COLO668 (cell line): Measurements from ENCODE around the gene PDZD7.

ENCODE experiments used
- DNase-seq: peaks from one replicate; lab custom pipeline; 2025; ENCODE audit not compliant: unreplicated experiment; lab: John Stamatoyannopoulos, UW

Gene PDZD7

DNA sequence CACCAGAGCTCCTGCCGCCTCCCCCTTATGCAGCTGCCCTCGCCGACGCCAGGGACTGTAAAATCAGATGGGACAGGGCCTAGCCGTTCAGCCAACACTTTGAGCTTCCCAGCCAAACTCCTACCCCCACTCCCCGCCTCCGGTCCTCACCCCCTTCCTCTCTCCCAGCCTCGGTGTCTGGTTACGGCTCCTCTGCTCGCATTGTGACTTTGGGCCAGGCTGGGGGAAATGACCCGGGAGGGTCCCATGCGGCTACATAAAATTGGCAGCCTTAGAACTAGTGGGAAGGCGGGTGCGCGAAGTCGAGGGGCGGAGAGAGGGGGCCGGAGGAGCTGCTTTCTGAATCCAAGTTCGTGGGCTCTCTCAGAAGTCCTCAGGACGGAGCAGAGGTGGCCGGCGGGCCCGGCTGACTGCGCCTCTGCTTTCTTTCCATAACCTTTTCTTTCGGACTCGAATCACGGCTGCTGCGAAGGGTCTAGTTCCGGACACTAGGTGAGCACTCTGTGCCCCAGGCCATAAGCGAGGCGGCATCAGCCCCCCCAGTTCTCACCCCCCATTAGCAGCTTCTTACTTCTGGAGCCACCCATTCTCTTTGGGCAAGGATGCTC lies 30.8 kb upstream of the PDZD7 start, which contains the start of gene KAZALD1:
Gene KAZALD1, plus strand, starts transcription at position 366 of the 608 bp plus-strand sequence. CDS start 604 bp downstream, outside the sequence.
- peak; percentile 70 for DNase-seq

DNA sequence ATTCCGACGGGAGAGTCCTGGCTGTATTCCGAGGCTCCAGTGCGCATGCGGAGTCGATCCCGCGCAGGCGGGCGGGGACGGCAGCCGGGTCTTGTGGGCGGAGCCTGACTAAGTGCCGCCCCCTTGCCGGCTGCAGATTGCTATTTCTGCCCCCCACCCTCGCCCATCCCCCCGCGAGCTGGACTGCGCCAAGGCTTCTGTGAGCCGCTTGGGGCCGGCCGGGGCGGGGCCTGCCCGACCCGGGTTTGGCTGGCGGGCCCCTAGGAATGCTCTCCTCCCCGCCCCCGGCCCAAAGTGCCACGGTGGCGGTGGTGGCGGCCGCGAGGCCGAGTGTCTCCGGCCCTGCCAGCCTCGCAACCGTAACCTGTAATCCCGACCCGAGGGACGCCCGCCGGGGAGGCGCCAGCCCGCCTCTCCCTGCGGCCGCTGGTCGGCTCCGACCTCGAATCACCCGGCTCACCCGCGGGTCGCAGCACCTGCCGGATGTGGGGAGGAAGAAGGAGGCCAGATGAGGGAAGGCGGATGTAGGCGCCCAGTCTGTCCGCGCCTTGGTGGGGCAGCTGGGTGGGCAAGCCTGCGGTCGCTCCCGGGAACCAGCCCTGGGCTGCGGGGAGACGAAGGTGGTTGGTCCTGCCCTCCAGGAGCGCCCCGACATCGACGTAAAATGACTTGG lies 30.2 kb upstream of the PDZD7 start:
- peak; percentile 92 for DNase-seq

DNA sequence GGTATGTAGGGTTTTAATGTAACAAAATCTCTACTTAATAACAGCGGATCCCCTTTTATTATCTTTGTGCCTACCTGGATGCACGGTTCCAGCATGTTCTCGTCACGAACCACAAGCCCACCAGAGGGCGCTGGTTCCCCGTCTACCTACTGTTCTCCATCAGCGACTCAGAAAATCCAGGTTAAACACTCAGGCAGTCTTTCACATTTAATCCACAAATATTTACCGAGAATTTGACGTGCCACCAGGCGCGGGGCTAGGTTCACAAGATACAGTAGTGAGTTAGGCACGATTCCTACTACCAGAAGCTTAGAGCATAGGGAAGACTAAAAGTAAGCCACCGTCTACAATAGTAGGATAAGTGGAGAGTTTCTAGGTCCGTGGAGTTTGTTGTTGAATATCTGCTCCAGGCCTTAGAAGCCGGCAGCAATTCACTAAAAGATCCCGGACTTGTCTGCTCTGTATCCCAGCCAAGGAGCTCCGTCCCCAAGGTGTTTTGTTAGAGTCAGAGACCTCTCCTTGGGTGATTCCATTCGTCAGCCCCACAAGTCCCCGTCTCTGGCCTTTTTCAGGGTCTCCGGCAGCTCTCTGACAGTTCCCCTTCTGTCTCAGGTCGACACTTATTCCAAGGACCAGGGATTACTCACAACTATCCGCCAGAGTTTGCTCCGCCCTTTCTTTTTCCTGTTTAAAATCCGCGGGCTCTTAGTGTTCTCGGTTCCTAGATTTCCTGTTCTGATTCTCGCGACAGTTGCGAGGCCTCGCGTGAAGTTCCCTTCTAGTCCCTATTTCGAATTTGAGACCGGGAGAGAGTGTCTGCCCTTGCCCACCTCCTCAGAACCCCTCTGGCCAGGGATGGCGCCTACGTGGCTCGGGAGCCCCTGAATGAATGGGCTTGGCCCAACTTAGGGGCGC lies 29.4 kb upstream of the PDZD7 start:
- peak; percentile 87 for DNase-seq

DNA sequence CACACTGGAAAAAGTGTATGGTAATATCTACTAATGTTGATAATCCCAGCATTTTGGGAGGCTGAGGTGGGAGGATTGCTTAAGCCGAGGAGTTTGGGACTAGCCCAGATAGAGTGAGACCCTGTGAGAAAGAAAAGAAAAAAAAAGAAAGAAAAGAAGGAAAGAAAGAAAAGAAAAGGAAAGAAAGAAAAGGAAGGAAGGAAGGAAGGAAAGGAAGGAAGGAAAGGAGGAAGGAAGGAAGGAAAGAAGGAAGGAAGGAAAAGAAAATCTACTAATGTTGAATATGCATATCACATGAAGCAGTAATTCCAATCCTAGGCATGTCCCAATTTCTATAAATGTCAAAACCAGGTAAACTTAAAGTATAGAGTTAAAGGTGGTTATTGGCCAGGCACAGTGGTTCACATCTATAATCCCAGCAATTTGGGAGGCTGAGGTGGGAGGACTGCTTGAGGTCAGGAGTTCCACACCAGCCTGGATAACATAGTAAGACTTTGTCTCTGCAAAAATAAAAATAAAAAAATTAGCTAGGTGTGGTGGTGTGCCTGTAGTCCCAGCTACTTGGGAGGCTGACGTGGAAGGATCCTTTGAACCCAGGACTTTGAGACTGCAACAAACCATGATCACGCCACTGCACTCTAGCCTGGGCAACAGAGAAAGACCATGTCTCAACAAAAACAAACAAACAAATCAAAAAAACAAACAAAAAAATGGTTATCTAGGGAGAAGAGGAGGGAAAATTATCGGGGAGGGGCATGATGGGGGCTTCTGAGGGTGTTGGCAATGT lies 25.6 kb upstream of the PDZD7 start:
- DNase-seq, result no peak

DNA sequence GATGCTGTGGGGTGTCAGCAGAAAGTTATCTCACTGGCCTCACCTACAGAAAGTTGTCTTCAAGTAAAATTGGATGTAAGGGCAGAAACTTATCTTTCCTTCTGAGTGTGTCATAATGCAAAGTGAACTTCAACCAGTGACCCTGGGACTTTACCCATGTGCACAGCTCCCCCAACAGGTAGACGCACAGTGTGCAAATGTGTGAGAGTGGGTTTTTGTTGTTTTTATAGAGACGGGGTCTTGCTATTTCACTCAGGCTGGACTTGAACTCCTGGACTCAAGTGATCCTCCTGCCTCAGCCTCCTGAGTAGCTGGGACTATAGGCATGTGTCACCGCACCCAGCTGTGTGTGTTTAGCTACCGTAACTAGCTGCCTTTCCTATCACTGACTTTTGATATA lies 24.5 kb upstream of the PDZD7 start:
- no peak for DNase-seq

DNA sequence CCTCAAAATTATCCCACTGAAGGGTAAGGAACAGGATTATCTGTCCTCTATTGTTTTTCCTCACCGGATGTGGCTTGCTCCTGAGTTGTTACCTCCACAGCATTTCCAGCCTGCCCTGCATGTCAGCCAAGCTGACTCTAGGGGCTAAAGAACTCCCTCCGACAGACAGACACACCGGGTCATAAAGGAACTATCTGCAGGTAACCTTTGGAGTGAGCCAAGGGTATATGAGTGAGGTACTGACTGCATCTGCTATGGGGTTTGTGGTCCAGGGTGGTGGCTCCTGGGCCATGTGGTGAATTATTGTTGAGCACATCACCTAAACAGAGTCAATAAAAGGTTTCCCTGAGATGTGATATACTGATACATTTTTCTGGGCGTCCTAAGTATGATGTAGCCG lies 23.9 kb upstream of the PDZD7 start:
- no peak for DNase-seq

DNA sequence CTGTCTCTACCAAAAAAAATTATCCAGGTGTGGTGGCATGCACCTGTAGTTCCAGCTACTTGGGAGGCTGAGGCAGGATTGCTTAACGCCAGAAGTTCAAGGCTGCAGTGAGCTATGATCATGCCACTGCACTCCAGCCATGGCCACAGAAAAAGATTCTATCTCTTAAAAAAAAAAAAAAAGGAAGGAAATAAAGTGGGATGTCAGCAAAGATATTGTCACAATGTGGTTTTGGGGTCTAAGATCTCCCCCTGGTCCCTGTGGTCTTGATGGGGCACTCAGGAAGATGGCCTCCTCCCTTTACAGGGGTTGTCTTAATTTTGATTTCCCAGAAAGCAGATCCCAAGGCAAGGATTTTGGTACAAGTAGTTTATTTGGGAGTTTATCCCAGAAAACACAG lies 23.4 kb upstream of the PDZD7 start:
- DNase-seq, result no peak

DNA sequence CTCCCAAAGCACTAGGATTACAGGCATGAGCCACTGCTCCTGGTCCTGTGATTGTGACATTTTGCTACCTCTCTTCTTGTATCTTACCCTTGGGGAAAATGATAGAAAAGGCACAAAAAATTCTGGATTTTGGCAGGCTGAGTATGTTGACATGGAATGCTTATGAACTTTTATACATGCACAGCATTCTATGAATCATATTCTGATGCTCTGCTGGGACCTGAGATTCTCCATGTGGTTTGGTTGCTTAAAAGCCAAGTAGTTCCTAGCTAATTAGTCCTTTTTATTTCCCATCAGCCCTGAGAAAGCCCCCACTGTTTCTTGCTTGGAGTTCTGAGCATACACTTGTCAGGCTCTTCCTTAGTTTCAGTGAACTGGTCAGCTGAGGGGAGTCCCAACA lies 22.6 kb upstream of the PDZD7 start:
- no peak for DNase-seq

DNA sequence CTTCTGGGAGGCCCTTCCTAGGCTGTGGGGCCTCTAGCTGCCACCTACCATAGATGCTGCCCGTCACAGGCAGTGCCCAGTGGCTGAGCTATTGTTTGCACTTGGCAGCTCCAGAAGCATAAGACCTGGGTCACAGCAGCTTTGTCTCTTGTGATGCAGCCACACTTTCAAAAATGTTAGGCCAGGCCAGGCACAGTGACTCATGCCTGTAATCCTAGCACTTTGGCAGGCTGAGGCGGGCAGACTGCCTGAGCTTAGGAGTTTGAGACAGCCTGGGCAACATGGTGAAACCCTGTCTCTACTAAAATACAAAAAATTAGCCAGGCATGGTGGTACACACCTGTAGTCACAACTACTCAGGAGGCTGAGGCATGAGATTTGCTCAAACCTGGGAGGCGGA lies 21.4 kb upstream of the PDZD7 start:
- no peak for DNase-seq

DNA sequence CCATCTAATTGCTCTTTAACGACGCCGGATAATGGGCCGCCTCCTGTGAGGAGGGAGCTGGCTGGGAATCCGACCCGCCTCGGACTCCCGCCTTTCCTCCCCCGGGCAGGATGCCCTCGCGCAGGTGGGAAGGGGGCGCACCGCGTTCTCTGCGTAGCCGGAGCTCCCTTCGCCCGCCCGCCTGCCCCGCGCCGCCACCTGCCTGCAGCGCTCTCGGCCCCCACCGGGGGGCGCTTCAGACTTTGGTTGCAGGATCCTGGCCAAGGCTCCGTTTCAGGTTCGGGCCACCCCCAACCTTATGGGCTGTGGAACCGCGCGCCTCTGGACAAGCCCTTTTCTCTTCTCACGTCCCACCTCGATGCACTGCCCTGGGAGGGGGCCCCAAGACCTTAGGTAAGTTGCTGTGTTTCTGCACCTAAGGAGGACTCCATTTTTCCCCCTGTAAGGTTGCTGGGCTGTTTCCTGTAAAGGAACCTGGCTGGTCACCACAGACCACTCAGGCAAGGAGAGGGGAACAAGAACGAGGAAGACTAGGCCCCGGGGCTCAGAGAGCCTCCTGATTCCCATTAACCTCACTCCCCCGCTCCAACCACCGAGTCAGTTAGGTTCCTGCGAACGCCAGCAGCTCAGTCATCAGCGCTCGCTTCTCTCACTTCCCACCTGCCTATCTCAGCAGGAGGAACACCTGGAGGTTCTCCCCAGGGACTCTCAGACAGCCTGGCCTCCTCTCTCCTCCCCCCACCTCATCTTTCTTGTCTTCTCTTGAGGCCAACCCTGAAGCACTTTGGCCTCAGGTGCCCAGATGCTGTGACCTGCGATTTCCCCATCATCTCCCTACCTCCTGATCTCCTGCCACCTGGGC lies 19.5 kb upstream of the PDZD7 start:
- DNase-seq, result peak; percentile 78

DNA sequence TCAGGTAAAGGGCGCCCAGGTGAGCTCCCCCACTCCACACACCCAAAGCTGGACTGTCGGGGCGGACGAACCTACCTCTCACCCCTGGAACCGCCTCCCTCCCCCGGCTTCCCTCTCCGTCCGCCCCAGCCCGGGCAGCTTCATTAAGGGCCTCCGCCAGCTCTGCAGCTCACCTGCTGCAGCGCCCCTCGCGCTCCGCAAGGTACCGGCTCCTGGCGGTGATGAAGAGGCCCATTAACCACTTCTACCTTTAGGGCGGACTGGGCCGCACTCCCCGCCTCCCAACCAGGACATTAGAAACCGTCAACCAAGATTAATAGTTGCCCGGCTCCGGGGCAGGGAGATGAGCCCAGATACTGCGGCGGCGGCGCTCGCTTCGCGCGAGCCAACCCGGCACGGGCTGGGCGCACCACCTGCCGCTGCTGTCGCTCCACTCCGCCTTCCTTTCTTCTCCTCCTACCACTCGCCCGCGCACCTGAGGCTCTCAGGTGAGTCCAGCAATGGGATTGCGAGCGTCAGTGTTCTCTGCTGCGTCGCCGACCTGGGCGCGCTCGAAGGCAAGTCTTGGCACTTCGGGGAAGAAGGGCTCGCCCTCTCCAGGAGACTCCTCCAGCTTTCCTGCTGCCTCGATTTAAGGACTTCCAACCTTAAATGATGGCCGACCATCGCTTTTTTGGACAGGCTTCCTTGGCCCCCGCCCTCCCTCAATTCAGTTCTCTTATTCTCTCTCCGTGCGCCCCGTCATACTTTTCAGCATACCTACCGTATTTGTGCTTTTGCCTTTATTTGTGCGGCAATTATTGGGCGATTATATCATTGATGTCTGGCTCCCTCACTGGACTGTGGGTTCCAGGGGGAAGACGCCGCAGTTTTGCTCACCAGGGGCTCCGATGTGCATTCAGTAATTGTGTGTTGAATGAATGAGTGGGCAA lies 17.3 kb upstream of the PDZD7 start:
- DNase-seq, result peak; percentile 84

DNA sequence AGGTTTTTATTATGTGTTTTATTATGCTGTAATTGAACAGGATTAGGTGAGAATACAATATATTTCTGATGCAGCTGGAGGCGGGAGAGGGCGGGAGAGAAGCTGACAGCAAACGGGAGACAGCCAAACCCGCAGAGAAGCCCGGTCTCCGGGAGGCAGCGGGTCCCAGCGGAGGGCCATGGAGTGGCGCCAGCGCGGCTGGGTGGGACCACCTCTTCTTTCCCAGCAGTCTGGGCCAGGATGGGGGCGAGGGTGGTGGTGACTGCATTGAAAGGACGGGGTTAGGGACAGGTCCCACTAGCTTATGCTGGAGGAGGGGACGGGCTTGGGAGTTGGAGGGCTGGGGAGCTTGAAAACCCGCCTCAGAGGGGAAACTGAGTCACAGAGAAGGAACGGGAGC lies 16.3 kb upstream of the PDZD7 start:
- DNase-seq, result no peak

DNA sequence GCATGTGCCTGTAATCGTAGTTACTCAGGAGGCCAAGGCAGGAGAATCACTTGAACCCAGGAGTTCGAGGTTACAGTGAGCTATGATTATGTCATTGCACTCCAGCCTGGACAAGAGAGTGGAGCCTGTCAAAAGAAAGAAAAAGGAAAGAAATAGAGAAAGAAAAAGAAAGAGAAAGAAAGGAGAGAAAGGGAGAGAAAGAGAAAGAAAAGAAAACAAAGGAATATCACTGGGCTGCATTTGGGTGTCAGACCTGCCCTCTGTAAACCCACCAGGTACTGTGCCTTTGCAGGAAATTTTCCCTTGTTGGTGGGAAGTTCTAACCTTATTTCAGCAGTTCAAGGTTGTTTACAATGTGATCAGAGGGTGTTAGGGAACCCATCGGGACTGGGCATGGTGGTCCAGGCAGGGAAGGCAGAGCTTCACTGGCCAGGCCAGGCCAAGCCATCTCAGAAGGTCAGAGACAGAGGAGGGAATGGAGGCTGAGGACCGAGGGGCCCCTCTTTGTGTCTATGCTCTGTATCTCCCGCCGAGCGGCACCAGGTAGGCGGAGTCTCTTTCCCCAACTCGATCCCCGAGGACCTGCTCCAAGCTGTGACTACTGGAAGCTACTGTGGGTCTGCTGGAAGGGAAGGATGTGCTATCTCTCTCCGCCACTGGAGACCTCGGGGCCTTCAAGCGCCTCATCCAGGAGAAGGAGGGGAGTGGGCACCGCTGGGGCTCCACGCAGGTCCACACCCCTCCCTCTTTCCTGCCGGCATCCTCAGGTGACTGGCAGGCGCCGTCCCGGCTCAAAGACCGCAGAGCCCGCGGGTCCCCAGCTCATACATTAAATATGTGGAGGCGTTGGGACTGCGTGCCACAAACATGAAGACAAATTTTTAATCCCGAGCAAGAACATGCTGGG lies 15.7 kb upstream of the PDZD7 start:
- no peak for DNase-seq

DNA sequence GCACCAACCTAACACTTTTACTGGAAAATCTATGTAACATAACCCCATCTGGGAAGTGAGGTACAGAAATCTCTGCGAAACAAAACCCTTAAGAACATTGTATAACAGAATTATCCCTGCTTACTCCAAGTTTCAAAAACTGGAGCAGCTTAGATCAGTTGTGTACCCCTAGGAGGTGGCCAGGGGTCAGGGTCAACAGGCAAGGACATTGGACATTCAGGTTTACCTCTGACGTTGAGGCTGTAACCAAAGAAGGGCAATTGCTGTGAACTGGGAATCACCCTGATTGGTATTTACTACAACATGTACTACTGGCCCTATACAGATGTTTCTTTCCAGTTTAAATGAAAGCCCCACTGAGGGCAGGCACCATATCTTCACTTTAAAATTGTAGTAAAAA lies 13.2 kb upstream of the PDZD7 start:
- DNase-seq, result no peak

DNA sequence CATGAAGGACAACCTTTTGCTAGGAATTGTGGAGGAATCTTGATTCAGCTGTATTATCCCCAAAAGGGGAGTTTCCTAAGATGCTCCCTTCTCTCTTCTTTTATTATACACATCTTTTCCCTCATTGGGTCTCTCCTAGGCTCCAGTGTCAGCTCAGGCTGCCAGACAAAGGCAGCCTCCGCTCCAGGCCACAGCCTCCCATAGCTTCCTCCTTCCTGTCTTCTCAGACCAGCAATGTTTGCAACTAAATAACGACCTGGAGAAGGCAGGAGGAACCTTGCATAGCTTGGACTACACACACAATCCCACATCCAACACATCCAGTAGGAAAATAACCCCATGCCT lies 12.4 kb upstream of the PDZD7 start:
- peak; percentile 17 for DNase-seq

DNA sequence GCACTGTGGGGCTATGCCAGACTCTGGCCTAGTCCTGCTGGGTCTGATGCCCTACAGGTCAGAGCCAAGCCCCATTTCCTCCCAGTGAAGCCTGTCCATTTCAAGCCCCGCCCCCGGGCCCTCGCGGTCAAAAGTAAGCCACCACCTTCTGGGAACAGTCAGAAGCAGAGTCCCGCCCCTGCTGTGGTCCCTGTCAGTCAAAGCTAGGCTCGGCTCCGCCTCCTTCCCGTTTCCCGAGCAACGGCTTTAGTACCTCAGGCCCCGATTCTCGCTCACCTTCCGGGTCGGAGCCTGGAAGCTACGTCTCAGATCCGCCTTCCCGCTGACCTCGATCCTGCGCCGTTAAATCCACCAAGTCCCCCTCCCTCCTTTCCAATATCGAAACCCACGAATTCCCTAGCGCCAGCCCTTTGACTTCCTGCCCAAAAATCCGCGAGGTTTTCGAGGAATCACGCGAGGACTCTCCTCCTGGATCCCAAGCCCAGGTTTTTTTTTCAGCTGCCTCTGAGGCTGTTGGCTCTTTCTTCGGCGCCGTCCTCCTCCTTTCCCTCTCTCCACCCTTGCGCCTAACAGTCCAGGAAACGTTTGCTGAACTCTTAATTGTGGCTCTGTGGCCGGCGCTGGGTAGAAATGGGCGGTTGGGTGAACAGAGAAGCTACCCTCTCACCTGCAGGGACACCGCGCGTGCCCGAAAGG lies 11.9 kb upstream of the PDZD7 start:
- DNase-seq, result peak; percentile 93

DNA sequence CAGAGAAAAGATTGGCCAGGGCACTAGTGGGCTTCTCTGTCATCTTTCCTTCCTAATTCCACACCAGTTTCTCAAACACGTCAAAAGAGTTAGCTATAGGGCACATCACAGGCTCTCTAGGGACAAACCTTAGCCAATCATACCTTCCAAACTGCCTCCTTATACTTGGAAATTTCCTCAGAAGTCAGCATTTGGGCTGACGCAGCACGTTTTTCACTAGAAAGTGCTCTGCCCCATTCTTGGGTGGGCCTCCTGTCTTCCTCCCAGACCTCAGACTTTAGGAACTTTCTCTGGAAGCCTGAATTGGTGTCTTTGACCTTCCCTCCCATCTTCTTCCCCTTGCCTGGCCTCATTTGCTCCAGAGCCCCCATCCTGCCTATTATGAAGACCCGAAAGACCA lies 11.2 kb upstream of the PDZD7 start:
- no peak for DNase-seq
